HG03103 (cell line): ENCODE measurements around the gene ZWILCH.
"Not testable (repeated sequence)": the region's sequence is repeated elsewhere in the genome, so short reads cannot be mapped to it uniquely, and the experiment has no call there.

ENCODE experiments used
- ATAC-seq: cut with Tn5 transposase; IDR thresholded peaks from one replicate; pipeline ENCODE4 v1.9.1; 2021; ENCODE audit warnings: low read depth; ENCODE audit not compliant: unreplicated experiment

Gene ZWILCH

DNA sequence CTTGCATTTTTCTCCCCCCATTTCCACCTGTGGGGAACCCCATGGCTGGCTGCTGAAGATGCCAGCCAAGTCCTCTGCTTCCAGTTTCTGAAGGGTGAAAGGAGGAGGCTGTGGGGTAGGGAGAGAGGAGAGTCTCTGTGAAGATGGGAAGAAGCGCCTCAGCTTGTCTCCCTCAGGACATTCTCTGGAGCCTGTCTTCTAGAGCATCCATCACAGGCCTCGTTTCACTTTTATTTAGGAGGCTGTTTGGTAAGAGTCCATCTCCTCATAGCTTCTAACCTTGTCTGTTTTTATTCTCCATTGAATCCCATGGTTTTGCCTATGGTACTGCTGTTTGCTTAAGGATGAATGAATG, 69.4 kb downstream of the ZWILCH start:
- no peak for ATAC-seq

DNA sequence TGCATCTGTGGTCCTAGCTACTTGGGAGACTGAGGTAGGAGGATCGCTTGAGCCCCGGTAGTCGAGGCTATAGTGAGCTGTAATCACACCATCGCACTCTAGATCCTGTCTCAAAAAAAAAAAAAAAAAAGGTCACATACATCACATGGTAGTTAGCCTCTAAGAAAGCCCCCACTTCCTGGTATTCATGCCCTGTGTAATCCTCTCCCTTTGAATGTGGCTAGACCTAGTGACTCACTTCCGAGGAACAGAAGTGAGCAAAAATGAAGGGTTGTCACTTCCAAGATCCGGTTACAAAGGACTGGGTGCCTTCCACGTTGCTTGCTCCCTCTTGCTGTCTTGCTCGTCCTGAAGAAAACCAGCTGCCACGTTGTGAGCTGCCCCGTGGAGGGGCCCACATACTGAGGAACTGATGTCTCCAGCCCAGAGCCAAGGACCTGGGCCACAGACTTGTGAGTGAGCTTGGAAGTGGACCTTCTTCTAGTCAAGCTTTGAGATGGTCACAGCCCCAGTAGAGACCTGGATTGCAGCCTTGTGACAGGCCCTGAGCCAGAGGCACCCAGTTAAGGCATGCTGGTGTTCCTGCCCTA, 73.3 kb downstream of the ZWILCH start:
- no peak for ATAC-seq

DNA sequence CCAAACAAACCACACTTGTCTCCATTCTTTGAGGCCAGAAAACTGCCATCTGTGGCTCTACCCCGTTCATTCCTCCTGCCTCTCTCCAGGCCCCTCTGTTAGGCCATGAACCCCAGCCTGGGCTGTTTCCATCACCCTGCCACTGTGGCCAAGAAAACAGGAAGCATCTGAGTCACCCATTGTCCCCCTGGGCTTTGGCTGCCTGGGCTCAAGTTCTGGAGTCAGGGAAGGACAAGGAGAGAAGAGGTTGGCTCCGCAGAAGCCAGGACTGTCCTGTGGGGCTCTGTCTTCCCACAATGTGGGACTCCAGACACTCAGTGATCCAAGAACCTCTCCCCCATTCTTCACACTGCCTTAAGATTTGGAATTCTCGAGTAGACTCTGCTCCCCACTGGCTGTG, 75.5 kb downstream of the ZWILCH start:
- ATAC-seq: no peak

DNA sequence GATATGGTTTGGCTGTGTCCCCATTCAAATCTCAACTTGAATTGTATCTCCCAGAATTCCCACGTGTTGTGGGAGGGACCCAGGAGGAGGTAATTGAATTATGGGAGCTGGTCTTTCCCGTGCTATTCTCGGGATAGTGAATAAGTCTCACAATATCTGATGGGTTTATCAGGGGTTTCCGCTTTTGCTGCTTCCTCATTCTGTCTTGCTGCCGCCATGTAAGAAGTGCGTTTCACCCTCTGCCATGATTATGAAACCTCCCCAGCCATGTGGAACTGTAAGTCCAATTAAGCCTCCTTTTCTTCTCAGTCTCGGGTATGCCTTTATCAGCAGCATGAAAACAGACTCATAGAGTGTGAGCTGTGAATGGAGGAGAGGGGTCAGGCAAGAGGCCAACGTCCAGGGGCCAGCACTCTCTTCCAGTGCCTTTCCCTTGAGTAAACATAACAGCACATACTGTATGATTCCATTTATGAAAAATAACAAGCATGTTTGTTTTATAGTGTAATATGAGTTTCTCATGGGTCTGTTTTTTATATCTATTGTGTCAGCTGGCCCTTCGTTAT, 76.9 kb downstream of the ZWILCH start:
- no peak for ATAC-seq

DNA sequence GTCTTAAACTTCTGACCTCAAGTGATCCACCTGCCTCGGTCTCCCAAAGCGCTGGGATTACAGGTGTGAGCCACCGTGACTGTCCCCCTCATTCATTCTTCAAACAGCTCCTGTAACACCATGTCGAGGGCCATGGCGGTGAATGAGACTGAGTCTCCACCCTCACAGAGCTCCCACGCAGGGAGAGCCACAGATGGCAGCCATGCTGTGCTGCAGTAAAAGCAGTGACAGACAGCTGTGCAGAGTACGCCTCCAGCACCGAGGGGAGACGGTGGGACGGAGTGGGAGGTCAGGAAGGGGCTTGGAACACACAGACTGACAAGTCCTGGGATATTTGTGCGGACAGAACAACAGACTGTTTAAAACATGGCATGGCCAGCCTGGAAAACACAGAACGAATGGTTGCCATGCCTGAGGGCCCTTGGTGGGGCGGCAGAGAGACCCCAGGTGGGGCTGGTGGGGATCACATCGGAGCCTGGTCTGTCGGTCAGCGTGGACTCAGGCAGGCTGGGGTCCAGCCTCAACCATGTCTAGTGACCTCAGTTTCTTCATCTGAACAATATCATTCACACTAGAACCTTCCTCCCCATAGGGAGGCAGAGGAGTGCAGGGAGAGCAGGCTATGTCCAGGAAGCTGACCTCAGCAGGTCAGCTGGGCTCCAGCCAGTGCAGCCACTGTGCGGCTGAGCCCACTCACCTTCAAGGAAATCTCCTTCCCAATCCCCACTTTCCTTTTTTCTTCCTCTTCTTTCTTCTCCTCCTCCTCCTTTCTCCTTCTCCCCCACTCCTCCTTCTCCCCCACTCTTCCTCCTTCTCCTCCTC, 81.2 kb downstream of the ZWILCH start:
- no peak for ATAC-seq

DNA sequence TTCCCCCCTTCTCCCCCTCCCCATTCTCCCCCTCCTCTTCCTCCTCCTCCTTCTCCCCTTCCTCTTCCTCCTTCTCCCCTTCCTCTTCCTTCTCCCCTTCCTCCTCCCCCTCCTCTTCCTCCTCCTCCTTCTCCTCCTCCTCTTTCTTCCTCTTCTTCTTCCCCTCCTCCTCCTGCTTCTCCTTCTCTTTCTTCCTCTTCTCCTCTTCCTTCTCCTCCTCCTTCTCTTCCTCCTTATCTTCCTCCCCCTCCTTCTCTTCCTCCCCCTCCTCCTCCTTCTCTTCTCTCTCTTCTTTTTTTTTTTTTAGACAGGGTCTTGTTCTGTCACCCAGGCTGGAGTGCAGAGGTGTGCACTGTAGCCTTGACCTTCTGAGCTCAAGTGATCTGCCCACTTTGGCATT, 81.9 kb downstream of the ZWILCH start:
- no peak for ATAC-seq

DNA sequence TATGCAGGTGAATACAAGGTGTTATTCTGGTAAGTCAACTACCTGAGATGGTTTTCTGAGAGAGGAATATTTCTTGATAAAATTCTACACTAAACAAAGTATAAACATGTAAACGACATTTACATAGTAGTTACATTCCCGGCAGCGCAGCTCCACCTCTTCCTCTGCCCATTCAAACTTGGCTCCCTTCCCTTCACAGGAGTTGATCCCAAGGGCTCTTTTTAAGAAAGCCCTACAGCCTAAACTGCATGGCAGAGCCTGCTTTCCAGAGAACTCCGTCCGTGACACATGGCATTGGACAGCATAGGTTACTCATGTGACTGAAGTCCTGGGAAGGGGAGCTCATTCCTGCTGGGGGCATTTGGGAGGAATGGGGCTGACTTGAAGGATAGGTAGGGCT, 82.6 kb downstream of the ZWILCH start:
- ATAC-seq: no peak

DNA sequence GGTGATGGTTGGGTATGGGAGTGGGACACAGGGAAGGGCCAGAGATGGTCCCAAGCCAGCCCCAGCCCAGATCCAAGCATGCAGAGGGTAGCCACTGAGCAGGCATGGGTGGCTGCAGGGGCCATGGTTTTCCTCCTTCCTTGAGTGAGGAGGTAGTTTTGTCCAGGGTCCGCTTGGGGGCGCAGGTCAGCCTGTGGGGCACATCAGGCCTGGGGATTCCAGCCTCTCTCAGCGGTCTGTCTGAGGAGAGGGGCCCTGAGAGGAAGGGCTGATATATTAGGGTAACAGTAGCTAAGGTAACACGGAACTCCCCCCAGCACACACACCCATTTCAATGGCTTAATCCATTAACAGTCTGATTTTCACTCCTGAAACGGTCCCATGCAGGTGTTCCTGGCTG, 83.4 kb downstream of the ZWILCH start:
- ATAC-seq: no peak

DNA sequence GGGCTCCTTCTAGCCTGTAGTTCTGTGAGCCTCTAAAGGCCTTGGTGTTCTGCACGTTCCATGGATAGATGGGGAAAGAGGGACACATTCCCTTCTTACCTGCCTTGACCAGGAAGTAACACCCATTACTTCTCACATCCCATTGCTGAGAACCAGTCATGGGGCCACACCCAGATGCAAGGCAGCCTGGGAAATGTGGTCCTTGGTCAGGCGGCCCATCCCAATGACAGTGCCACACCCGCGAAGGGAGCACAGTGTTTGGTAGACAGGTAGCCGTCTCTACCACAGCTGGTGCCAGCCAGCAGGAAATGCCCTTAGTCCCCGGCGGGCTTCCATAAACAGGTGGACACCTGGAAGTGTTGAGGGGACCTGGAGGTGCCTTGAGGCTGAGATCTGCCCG, 83.8 kb downstream of the ZWILCH start:
- ATAC-seq: no peak

DNA sequence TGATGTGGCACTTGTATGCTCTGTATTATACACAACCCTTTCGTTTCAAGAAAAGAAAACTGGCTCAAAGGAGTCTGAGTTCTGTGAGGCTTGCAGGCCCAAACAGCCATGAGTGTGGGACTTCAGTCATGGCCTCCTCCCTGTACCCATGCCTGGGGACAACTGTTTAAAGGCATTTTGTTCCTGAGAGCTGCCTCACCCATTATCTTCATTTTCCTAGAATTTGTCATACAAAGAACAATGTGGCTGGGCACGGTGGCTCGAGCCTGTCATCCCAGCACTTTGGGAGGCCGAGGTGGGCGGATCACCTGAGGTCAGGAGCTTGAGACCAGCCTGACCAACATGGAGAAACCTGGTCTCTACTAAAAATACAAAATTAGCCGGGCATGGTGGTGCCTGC, 84.3 kb downstream of the ZWILCH start:
- not testable (repeated sequence) for ATAC-seq

DNA sequence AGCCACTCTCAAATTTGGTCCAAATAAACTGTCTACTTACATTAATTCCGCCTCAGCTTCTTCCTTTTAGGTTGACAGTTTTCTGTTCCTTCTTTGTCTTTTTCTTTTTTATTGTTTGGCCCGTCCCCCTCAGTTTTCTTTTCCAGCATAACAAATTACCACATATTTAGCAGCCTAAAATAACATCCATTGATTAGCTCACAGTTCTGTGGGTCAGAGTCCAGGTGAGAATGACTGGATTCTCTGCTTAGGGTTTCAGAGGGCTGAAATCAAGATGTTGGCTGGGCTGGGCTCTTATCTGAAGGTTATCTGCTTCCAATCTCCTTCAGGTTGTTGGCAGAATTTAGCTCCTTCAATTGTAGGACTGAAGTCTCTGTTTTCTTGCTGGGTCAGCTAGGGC, 85.3 kb downstream of the ZWILCH start:
- no peak for ATAC-seq

DNA sequence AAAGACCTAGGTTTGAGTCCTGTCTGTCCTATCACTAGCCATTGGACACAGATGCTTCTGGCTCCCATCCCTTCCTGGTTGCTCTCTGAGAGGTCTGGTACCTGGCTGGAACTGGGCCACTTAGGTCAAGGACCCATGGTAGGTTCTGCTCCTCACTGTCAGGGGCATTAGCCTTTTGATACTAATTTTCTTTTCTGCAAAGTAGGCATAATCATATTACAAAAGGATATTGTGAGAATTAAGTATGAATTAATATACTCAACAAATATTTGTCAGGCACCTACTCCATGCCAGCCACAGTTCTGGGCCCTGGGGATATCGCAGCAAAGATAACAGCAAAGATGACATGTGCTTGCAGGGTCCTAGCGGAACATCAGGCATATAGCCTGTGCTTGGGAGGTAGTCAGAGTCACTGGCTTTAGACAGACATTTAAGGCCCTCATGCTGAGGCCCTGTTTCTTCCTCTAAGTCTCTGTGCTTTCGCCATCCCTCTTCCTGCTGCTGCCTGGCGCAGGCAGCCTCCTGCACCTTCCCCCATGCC, 86.3 kb downstream of the ZWILCH start:
- ATAC-seq: no peak

DNA sequence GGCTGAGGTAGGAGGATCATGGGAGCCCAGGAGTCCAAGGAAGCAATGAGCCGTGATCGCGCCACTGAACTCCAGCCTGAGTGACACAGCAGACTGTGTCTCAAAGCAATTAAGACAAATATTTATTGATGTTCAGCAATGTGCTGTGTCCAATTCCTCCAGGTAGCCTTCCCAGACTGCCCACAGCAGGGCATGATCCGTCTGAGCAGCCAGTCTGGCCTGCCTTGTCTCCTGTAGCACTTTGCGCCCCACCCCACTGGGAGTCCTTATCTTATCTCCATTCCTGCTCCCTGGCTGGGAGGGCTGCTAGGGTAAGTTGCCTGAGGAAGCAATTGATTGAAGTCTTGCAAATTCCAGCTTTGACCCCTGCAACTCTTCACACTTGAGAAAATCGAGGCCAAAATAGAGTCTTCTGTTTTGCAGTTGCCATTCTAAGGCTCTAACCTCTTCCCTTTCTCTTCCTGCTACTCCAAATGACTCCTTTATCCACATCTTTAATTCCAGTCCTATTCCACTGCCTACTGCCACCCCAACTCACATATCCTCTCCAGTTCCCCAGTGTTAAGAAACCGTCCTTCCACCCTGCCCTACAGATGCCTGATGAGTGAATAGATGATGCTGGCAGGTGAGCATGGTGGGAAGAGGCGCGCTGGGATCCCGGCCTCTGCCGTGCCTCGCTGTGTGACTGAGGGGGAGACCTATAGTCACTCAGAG, 87.5 kb downstream of the ZWILCH start:
- no peak for ATAC-seq

DNA sequence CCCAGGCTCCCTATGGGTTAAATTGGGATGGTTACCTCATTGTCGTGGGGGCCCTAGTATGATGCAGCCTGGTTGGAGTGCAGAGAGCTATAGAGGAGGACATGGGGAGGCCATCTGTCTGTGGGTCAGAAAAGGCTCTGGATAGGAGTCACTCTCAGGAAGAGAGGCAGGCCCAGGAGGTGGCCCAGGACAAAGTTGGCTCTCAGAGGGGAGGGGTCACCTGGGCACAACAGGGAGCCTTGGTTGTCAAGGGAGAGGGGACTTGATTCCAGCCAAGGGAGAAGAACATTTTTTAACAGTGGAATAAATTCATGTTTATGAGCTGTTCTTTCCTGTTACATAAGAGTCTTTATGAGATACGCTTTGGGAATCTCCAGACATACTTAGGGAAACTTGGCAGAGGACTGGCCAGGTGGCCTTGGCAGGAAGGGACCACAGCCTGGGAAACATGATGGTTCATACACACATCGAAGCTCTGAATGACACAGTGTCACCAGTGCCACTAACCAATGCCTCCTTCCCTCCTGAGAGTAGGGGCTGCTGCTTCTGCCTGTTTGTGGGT, 88.2 kb downstream of the ZWILCH start:
- no peak for ATAC-seq

DNA sequence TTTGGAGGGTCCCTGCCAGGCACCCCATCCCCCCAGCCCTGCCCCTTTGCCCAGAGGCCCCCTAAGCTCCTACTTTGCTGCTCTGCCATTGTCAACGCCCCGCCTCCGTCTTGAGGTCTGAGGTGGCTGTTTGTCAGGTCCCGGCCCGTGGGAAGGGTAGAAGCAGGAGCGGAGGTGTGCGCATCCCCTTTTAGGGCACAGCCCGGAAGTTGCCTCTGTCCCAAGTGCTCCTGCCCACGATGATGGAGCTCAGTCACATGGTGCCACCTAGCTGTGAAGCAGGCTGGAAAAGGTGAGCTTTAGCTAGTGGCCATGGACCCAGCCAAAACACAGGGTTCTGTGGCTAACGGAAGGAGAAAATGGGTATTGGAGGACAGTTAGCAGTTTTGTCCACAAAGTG, 89.2 kb downstream of the ZWILCH start:
- no peak for ATAC-seq

DNA sequence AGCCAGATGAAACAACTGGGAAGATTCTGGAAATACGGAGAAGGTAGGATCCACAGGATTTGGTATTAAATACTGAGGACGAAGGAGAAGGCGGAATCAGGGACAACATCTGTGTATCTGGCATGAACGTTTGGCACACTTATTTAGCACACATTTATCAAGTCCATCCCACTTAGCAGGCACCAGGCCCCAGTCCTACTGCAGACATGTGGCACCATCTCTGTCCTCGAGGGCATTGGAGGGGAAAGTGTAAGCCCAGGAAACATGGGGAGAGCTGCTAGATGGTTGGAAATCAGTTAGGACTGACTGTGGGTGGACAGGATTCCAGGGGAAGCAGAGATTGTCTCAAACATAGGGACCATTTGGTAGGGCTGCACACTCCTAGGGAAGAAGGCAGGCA, 89.7 kb downstream of the ZWILCH start:
- no peak for ATAC-seq

DNA sequence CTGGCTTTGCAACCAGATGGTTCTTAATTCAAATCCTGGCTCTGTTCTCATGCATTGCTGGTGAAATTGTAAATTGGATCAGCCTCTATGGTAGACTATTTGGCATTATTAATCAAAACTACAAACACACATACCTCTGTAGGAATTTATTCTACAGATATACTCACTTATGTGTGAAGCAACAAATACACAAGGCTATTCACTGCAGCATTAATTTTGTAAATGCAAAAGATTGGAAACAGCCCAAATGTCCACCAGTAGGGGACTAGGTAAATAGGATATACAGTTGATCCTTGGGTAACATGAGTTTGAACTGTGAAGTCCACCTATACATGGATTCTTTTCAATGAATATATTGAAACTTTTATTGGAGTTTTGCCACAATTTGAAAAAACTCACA, 90.2 kb downstream of the ZWILCH start:
- ATAC-seq: no peak

DNA sequence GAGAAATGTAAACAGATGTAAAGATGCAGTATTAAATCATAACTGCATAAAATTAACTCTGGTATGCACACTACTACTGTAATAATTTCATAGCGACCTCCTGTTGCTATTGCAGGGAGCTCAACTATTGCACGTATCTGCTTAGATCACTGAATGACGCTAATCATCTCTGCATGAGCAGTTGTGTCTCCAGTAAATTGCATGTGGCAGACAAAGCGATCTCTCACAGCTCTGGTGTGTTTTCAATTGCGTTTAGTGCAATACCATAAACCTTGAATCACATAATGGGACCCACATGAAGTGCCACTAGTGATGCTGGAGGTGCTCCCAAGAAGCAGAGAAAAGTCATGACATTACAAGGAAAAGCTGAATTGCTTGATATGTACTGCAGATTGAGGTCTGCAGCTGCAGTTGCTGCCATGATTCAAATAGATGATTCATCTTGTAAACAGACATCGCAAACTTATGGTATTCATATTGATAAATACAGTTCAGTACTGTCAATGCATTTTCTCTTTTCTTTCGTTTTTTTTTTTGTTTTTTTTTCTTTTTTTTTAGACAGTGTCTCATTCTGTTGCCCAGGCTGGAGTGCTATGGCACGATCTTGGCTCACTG, 90.9 kb downstream of the ZWILCH start:
- no peak for ATAC-seq

DNA sequence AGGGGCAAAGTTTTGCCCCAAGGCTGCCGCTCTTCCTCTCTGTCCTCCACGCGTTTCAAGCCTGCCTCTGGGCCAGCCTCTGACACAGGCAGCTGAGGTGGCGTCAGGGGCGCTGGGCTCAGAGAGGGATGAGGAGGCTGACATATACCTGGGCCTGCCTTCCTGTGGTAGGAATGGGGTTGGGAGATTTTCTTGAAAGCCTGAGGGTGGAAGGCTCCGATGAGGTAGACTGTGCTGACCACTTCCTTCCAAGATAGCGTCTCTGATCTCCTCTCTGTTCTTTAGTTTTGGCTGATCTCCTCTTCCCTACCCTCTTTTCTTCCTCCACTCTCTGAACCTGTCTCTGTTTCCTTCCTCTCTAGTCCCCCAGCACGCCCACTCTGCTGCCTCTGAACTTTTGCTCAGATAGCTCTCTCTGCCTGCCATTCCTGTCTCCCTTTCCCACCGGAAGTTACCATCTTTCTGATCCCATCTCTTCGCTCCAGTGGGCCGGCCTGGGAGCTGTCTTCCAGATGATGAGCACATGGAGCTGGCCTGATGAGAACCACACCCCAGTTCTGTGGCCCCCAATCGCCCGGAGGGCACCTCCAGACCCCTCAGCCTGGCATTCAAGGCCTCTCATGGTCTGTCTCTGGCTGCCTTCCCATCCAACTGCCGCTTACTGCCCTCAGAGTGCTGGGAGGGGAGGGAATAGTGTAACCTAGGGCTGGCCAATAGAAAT, 93.1 kb downstream of the ZWILCH start:
- ATAC-seq: no peak
